Panc1 (cell line): ENCODE data around the gene TMEM87A. TPM values are rescaled to one million over a fixed set of nuclear protein-coding genes. Genes with fewer than 3 reads are reported as not detected.

Experiments
- ATAC-seq: fragments of 200-7000 bp; cut with Tn5 transposase; 2 replicates; pipeline ENCODE4 v1.9.1; 2020; ENCODE audit warnings: mild to moderate bottlenecking, moderate library complexity
- BruUV-seq: library from RNA; stranded (reverse); fragments of 400-500 nt; replicated peaks from 2 replicates; lab custom pipeline; 2021; lab: Mats Ljungman, UMichigan
- CTCF ChIA-PET: fragments of 300-600 bp; sonication (Branson Sonifier 250); formaldehyde crosslinking; loops from one replicate; lab custom pipeline; 2022; ENCODE audit warnings: antibody characterized with exemption; lab: Charles Lee
- POLR2A ChIA-PET: fragments of 300-600 bp; sonication (Branson Sonifier 250); formaldehyde crosslinking; loops from one replicate; lab custom pipeline; 2022; ENCODE audit warnings: antibody characterized with exemption; lab: Charles Lee
- DNase-seq: peaks from one replicate; pipeline ENCODE4 v3.0.0-alpha.2; 2010; ENCODE audit warnings: low read depth, low spot score
- H3K27ac ChIP-seq: 2 replicates; pipeline ENCODE4 v1.5.1; 2011; ENCODE audit warnings: mild to moderate bottlenecking, low read length, inconsistent platforms
- H3K27me3 ChIP-seq: fragments of 200-500 bp; sonication (Bioruptor generic); 2 replicates; pipeline ENCODE4 v1.6.0; 2014; ENCODE audit warnings: low read length, inconsistent platforms; ENCODE audit not compliant: control insufficient read depth, insufficient read depth
- H3K36me3 ChIP-seq: fragments of 200-500 bp; sonication (Bioruptor generic); 2 replicates; pipeline ENCODE4 v1.5.1; 2014; ENCODE audit warnings: inconsistent platforms, mild to moderate bottlenecking, low read length, moderate library complexity; ENCODE audit not compliant: control insufficient read depth, insufficient read depth
- H3K4me1 ChIP-seq: 2 replicates; pipeline ENCODE4 v1.5.1; 2011; ENCODE audit warnings: inconsistent platforms, mild to moderate bottlenecking, low read length, moderate library complexity; ENCODE audit not compliant: control insufficient read depth, insufficient read depth
- H3K4me3 ChIP-seq, 2 experiments: 2 replicates each; pipeline ENCODE4 v1.5.1; 2011 to 2012; ENCODE audit warnings: low read depth in 2 of 2, low read length in 2 of 2, mild to moderate bottlenecking in 2 of 2, inconsistent platforms in 1 of 2, moderate library complexity in 1 of 2
- H3K9me3 ChIP-seq: fragments of 200-500 bp; sonication (Bioruptor generic); 2 replicates; pipeline ENCODE4 v1.5.1; 2014; ENCODE audit warnings: low read depth, mild to moderate bottlenecking, inconsistent platforms, low read length, moderate library complexity; ENCODE audit not compliant: control insufficient read depth, insufficient read depth
- CTCF ChIP-seq: fragments of 450-650 bp; IDR thresholded peaks from 2 replicates; pipeline ENCODE4 v1.5.1; 2017; ENCODE audit warnings: mild to moderate bottlenecking
- POLR2AphosphoS5 ChIP-seq: IDR thresholded peaks from 2 replicates; pipeline ENCODE4 v1.6.1; 2012; ENCODE audit warnings: mild to moderate bottlenecking, low read depth, low read length, moderate library complexity
- REST ChIP-seq, 2 experiments: IDR thresholded peaks; 2 replicates each; pipeline ENCODE4 v1.6.1; 2011 to 2012; ENCODE audit warnings: low read depth in 2 of 2, control low read depth in 1 of 2, low read length in 1 of 2, mild to moderate bottlenecking in 1 of 2, moderate library complexity in 1 of 2; ENCODE audit not compliant: insufficient read depth in 1 of 2
- SIN3A ChIP-seq: IDR thresholded peaks from 2 replicates; pipeline ENCODE4 v1.6.1; 2012; ENCODE audit warnings: low read depth, mild to moderate bottlenecking, low read length, moderate library complexity, borderline replicate concordance; ENCODE audit not compliant: insufficient read depth
- TCF7L2 ChIP-seq: IDR thresholded peaks from 2 replicates; pipeline ENCODE4 v1.6.1; 2011; ENCODE audit warnings: mild to moderate bottlenecking, low read depth, low read length, inconsistent platforms
- in situ Hi-C: cut with HindIII; loops from 2 replicates; pipeline ENCODE4 v1.10.0; 2016; ENCODE audit warnings: low sequenced_read_pairs, low pct_unique_long_range_greater_than_20kb
- intact Hi-C: fragments of 100-400 bp; cut with micrococcal nuclease; formaldehyde crosslinking; loops from one replicate; pipeline ENCODE4 v1.10.0; 2022; ENCODE audit not compliant: unreplicated experiment
- total RNA-seq: library from RNA; stranded (reverse); gene quantifications from one replicate; pipeline ENCODE4 v1.2.1, GENCODE V29; 2021; ENCODE audit not compliant: unreplicated experiment

The TMEM87A gene
- total RNA-seq, 1 experiment from 2014 or later: 49.6 TPM

GRCh38 chr15:42218953-42219592 lies 54.2 kb downstream of the TMEM87A start:
- ChIA-PET CTCF (no interaction called here), POLR2A (no interaction called here)
- in situ Hi-C loops (no loop called here), intact Hi-C loops (no loop called here)
- TF ChIP-seq CTCF (no peak), REST (IDR thresholded peaks at IDR 0.05; ENCODE audit: insufficient read depth in 1 of 2, low read depth in 2 of 2, low read length in 1 of 2) (no peak), SIN3A (no peak), POLR2AphosphoS5 (no peak), TCF7L2 (no peak)
- Histone ChIP-seq H3K4me3 (no peak overlapping the region), H3K27ac (no peak overlapping the region), H3K9me3 (no peaks in the 10 kb centered on the region), H3K4me1 (no peaks in the 10 kb centered on the region), H3K36me3 (peaks cover 34% of the 10 kb centered on the region), H3K27me3 (no peaks in the 10 kb centered on the region)
- DNase-seq (no peak), ATAC-seq (no peak)
- no TSS peak for BruUV-seq

GRCh38 chr15:42217568-42217967 lies 55.7 kb downstream of the TMEM87A start:
- in situ Hi-C loops (no loop called here), intact Hi-C loops (no loop called here)
- POLR2A ChIA-PET: no interaction called here
- H3K9me3 ChIP-seq: no peaks in the 10 kb centered on the region
- no TSS peak for BruUV-seq
- H3K4me3 ChIP-seq: no peak overlapping the region
- CTCF ChIA-PET: no interaction called here
- H3K36me3 ChIP-seq: peaks cover 38% of the 10 kb centered on the region
- ATAC-seq (no peak), DNase-seq (no peak)
- TF ChIP-seq TCF7L2 (no peak), CTCF (no peak), REST (IDR thresholded peaks at IDR 0.05; ENCODE audit: insufficient read depth in 1 of 2, low read depth in 2 of 2, low read length in 1 of 2) (no peak), POLR2AphosphoS5 (no peak), SIN3A (no peak)
- no peak overlapping the region for H3K27ac ChIP-seq
- H3K27me3 ChIP-seq: no peaks in the 10 kb centered on the region
- H3K4me1 ChIP-seq: no peaks in the 10 kb centered on the region
